ENCODE results near the gene ZC3H14. TPM values are rescaled to one million over a fixed set of nuclear protein-coding genes. Genes with fewer than 3 reads are reported as not detected.

The ZC3H14 gene
- total RNA-seq, 4 donors from 2014 or later, result 88.5 to 112 (median 104) TPM

GRCh38 chr14:88568196-88568595 is 5.4 kb downstream of the ZC3H14 start:
- Histone ChIP-seq H3K27ac (no peak overlapping the region), H3K27me3 (no peaks in the 10 kb centered on the region), H3K9me3 (no peaks in the 10 kb centered on the region), H3K4me3 (replicated peaks in 1 of 3) (no peak overlapping the region), H3K36me3 (peaks cover 41 to 42% of the 10 kb centered on the region in 2 donors), H3K4me1 (peaks cover 8% of the 10 kb centered on the region in 2 donors)
- TF ChIP-seq CTCF (IDR thresholded peaks at IDR 0.05), result no peak
- TF ChIP-seq POLR2A (IDR thresholded peaks at IDR 0.05), result no peak
- WGBS, 2 donors, result 67 to 72% methylated on average over 3 of the region's 3 CpGs
- no peak for DNase-seq
- intact Hi-C loops (cut with DNase I), result no loop called here

- intact Hi-C loops (cut with DNase I), result no loop called here
- Histone ChIP-seq H3K36me3 (peaks cover 74 to 79% of the 10 kb centered on the region in 2 donors), H3K27me3 (no peaks in the 10 kb centered on the region), H3K9me3 (no peaks in the 10 kb centered on the region), H3K4me3 (replicated peaks in 1 of 3) (no peak overlapping the region), H3K4me1 (no peaks in the 10 kb centered on the region), H3K27ac (no peak overlapping the region)
- 95 to 97% methylated on average over 4 of the region's 4 CpGs for WGBS, 2 donors
- no peak for DNase-seq
- TF ChIP-seq CTCF (IDR thresholded peaks at IDR 0.05) (no peak), POLR2A (IDR thresholded peaks at IDR 0.05) (no peak)
Observed at GRCh38 chr14:88572117-88572516, 9.3 kb downstream of the ZC3H14 start.

- TF ChIP-seq POLR2A (IDR thresholded peaks at IDR 0.05) (no peak), CTCF (IDR thresholded peaks at IDR 0.05) (no peak)
- H3K36me3 ChIP-seq, result peaks cover 85 to 92% of the 10 kb centered on the region in 2 donors
- no peaks in the 10 kb centered on the region for H3K27me3 ChIP-seq
- intact Hi-C loops (cut with DNase I), result no loop called here
- H3K4me3 ChIP-seq (replicated peaks in 1 of 3), result no peak overlapping the region
- no peak overlapping the region for H3K27ac ChIP-seq
- no peak for DNase-seq
- no peaks in the 10 kb centered on the region for H3K4me1 ChIP-seq
- no peaks in the 10 kb centered on the region for H3K9me3 ChIP-seq
- 95 to 97% methylated on average over 5 of the region's 5 CpGs for WGBS, 2 donors
Observed at GRCh38 chr14:88576222-88576621, 13.4 kb downstream of the ZC3H14 start.

GRCh38 chr14:88584451-88584850 is 21.6 kb downstream of the ZC3H14 start:
- no peaks in the 10 kb centered on the region for H3K4me1 ChIP-seq
- no peak for TF ChIP-seq POLR2A (IDR thresholded peaks at IDR 0.05)
- H3K9me3 ChIP-seq, result no peaks in the 10 kb centered on the region
- H3K4me3 ChIP-seq (replicated peaks in 1 of 3), result no peak overlapping the region
- H3K27me3 ChIP-seq, result no peaks in the 10 kb centered on the region
- no peak overlapping the region for H3K27ac ChIP-seq
- 94 to 95% methylated on average over 3 of the region's 3 CpGs for WGBS, 2 donors
- peaks cover 22 to 31% of the 10 kb centered on the region in 2 donors for H3K36me3 ChIP-seq
- intact Hi-C loops (cut with DNase I), result no loop called here
- no peak for DNase-seq

GRCh38 chr14:88588081-88588480 is 25.2 kb downstream of the ZC3H14 start:
- intact Hi-C loops (cut with DNase I), result no loop called here
- Histone ChIP-seq H3K4me1 (no peaks in the 10 kb centered on the region), H3K27ac (no peak overlapping the region), H3K27me3 (no peaks in the 10 kb centered on the region), H3K9me3 (no peaks in the 10 kb centered on the region), H3K36me3 (peaks cover 9 to 21% of the 10 kb centered on the region in 2 donors), H3K4me3 (replicated peaks in 1 of 3) (no peak overlapping the region)
- 94 to 95% methylated on average over 5 of the region's 5 CpGs for WGBS, 2 donors
- no peak for DNase-seq
- no peak for TF ChIP-seq CTCF (IDR thresholded peaks at IDR 0.05)
- TF ChIP-seq POLR2A (IDR thresholded peaks at IDR 0.05), result no peak

- H3K36me3 ChIP-seq, result peaks cover 9 to 16% of the 10 kb centered on the region in 2 donors
- 74 to 81% methylated on average over 4 of the region's 4 CpGs for WGBS, 2 donors
- no peaks in the 10 kb centered on the region for H3K27me3 ChIP-seq
- H3K4me3 ChIP-seq (replicated peaks in 1 of 3), result no peak overlapping the region
- no peaks in the 10 kb centered on the region for H3K4me1 ChIP-seq
- TF ChIP-seq CTCF (IDR thresholded peaks at IDR 0.05), result no peak
- TF ChIP-seq POLR2A (IDR thresholded peaks at IDR 0.05), result no peak
- H3K27ac ChIP-seq, result no peak overlapping the region
- DNase-seq, result no peak
- no peaks in the 10 kb centered on the region for H3K9me3 ChIP-seq
- intact Hi-C loops (cut with DNase I), result no loop called here
Observed at GRCh38 chr14:88590173-88590572, 27.3 kb downstream of the ZC3H14 start.
